ENCODE data around the gene A2M. TPM values are rescaled to one million over a fixed set of nuclear protein-coding genes. Genes with fewer than 3 reads are reported as not detected.

A2M gene
- total and polyA plus RNA-seq, 12 donors, result 141 to 897 (median 335) TPM

DNA sequence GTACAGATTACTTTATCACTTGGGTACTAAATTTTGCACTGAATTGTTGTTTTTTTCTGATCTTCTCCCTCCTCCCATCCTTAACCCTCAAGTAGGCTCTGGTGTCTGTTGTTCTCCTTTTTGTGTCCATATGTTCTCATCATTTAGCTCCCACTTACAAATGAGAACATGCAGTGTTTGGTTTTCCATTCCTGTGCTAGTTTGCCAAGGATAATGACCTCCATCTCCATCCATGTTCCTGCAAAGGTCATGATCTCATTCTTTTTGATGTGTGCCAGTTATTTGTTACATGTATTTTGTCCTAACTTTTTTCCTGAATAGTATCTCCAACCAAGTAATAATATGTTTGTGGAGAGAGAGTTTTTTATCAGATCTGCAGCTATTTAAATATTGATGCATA is 44.2 kb downstream of the A2M start:
- TF ChIP-seq CTCF (IDR thresholded peaks at IDR 0.05) (no peak), POLR2A (IDR thresholded peaks at IDR 0.05) (no peak)
- DNase-seq, result no peak
- H3K4me3 ChIP-seq, result no peak overlapping the region
- H3K9me3 ChIP-seq (replicated peaks in 1 of 3), result no peaks in the 10 kb centered on the region
- no peak overlapping the region for H3K27ac ChIP-seq
- no peaks in the 10 kb centered on the region for H3K27me3 ChIP-seq
- intact Hi-C loops (cut with DNase I), result no loop called here
- H3K36me3 ChIP-seq (replicated peaks in 1 of 2), result peaks cover 0 to 72% of the 10 kb centered on the region in 2 donors
- H3K4me1 ChIP-seq (replicated peaks in 1 of 2), result no peaks in the 10 kb centered on the region

- H3K9me3 ChIP-seq (replicated peaks in 1 of 3), result no peaks in the 10 kb centered on the region
- TF ChIP-seq POLR2A (IDR thresholded peaks at IDR 0.05), result no peak
- no peak for TF ChIP-seq CTCF (IDR thresholded peaks at IDR 0.05)
- H3K27me3 ChIP-seq, result no peaks in the 10 kb centered on the region
- 96 to 99% (median 97%) methylated on average over 5 of the region's 5 CpGs for WGBS, 4 donors
- peaks cover 3 to 8% of the 10 kb centered on the region in 2 donors for H3K4me1 ChIP-seq (replicated peaks in 1 of 2)
- intact Hi-C loops (cut with DNase I), result no loop called here
- H3K36me3 ChIP-seq (replicated peaks in 1 of 2), result peaks cover 0 to 67% of the 10 kb centered on the region in 2 donors
- H3K27ac ChIP-seq, result no peak overlapping the region
- H3K4me3 ChIP-seq, result no peak overlapping the region
- DNase-seq, result no peak
Observed at GRCh38 chr12:9070351-9070750, 45.4 kb downstream of the A2M start.

GRCh38 chr12:9068600-9068999 is 47.1 kb downstream of the A2M start:
- Histone ChIP-seq H3K36me3 (replicated peaks in 1 of 2) (peaks cover 0 to 61% of the 10 kb centered on the region in 2 donors), H3K4me3 (no peak overlapping the region), H3K4me1 (replicated peaks in 1 of 2) (peaks cover 10 to 13% of the 10 kb centered on the region in 2 donors), H3K27me3 (no peaks in the 10 kb centered on the region), H3K27ac (no peak overlapping the region), H3K9me3 (replicated peaks in 1 of 3) (no peaks in the 10 kb centered on the region)
- DNase-seq, result no peak
- no peak for TF ChIP-seq CTCF (IDR thresholded peaks at IDR 0.05)
- no peak for TF ChIP-seq POLR2A (IDR thresholded peaks at IDR 0.05)
- intact Hi-C loops (cut with DNase I), result no loop called here
- 87 to 91% (median 89%) methylated on average over 4 of the region's 4 CpGs for WGBS, 4 donors

DNA sequence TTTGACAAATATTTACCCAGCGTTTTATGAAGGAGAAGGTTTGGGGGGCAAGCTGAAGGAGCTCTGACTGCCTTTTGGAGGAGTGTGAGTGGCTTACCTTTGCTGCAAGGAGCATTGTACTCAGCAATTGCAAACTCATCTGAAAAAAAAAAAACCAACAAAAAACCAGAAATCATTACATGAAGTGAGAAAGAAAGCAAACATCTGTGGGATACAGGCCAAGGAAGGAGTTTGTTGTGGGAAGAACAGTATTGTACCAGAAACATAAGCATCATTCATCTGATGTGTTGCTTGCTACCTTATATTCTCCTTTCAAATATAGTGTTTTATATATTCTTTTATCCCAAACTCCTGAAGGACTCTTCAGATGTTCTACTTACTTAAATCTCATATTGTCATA is 47.6 kb downstream of the A2M start:
- Histone ChIP-seq H3K4me1 (replicated peaks in 1 of 2) (peaks cover 12 to 16% of the 10 kb centered on the region in 2 donors), H3K27me3 (no peaks in the 10 kb centered on the region), H3K4me3 (no peak overlapping the region), H3K27ac (no peak overlapping the region), H3K36me3 (replicated peaks in 1 of 2) (peaks cover 0 to 58% of the 10 kb centered on the region in 2 donors), H3K9me3 (replicated peaks in 1 of 3) (no peaks in the 10 kb centered on the region)
- intact Hi-C loops (cut with DNase I), result no loop called here
- no peak for TF ChIP-seq POLR2A (IDR thresholded peaks at IDR 0.05)
- TF ChIP-seq CTCF (IDR thresholded peaks at IDR 0.05), result no peak
- no peak for DNase-seq
- WGBS, 4 donors, result 79 to 93% (median 91%) methylated on average over 1 of the region's 1 CpG

All from adrenal gland (tissue), 12 donors.